Measurements from ENCODE around the gene CRLF3.
"Not testable (repeated sequence)": the region's sequence is repeated elsewhere in the genome, so short reads cannot be mapped to it uniquely, and the experiment has no call there.

GRCh38 chr17:30750982-30751381, 73.5 kb downstream of the CRLF3 start:
- not testable (repeated sequence) for TF ChIP-seq POLR2AphosphoS5 (IDR thresholded peaks at IDR 0.05; ENCODE audit: low read depth, low read length); CTCF (IDR thresholded peaks at IDR 0.05); TCF7L2 (IDR thresholded peaks at IDR 0.05; ENCODE audit: low read depth, low read length)

Data from Panc1 (cell line).